Measurements from ENCODE around the gene ZNF730.
"Not testable (repeated sequence)": the region's sequence is repeated elsewhere in the genome, so short reads cannot be mapped to it uniquely, and the experiment has no call there.

Gene ZNF730

DNA sequence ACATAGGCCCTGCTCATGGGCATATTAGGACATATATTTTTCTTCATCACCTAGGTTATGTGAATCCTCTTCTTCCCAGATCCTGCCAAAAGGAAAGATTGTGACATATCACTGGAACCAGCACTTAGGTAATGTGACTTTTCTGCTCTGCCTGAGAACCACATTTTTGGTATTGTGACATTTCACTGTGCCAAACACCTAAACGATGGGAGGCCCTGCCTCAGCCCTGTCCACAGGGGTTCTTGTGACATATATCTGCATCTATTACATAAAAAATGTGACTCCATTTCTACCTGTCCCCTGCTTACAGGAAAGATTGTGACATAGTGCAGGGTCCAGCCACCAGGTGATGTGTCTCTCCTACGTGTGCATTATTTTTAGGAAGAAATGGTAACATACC lies 18.5 kb upstream of the ZNF730 start:
- TF ChIP-seq, protein P1, sequence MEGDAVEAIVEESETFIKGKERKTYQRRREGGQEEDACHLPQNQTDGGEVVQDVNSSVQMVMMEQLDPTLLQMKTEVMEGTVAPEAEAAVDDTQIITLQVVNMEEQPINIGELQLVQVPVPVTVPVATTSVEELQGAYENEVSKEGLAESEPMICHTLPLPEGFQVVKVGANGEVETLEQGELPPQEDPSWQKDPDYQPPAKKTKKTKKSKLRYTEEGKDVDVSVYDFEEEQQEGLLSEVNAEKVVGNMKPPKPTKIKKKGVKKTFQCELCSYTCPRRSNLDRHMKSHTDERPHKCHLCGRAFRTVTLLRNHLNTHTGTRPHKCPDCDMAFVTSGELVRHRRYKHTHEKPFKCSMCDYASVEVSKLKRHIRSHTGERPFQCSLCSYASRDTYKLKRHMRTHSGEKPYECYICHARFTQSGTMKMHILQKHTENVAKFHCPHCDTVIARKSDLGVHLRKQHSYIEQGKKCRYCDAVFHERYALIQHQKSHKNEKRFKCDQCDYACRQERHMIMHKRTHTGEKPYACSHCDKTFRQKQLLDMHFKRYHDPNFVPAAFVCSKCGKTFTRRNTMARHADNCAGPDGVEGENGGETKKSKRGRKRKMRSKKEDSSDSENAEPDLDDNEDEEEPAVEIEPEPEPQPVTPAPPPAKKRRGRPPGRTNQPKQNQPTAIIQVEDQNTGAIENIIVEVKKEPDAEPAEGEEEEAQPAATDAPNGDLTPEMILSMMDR (IDR thresholded peaks at IDR 0.05), result no peak
- DNase-seq (ENCODE audit: low spot score), result no peak
- Histone ChIP-seq H3K27ac (no peak overlapping the region), H3K4me3 (no peak overlapping the region)

DNA sequence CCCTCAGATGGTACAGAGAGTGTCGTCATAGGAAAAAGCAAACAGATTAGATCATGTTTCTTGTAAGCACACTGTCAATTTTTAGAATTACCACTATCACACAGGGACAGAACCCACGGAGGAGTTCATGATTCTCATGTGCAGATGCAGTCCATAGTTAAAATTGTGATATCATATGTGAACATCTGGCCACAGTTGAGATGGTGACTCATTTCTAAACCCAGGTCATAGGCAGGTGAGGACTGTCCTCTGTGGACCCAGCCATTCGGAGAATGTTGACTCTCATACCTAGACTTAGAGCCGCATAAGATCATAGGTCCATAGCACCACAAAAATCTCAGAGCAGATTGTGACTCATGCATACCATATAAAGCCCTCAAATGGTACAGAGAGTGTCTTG lies 17.8 kb upstream of the ZNF730 start:
- DNase-seq (ENCODE audit: low spot score), result no peak
- TF ChIP-seq, protein P1 (IDR thresholded peaks at IDR 0.05), result no peak
- no peak overlapping the region for H3K4me3 ChIP-seq
- H3K27ac ChIP-seq, result no peak overlapping the region

DNA sequence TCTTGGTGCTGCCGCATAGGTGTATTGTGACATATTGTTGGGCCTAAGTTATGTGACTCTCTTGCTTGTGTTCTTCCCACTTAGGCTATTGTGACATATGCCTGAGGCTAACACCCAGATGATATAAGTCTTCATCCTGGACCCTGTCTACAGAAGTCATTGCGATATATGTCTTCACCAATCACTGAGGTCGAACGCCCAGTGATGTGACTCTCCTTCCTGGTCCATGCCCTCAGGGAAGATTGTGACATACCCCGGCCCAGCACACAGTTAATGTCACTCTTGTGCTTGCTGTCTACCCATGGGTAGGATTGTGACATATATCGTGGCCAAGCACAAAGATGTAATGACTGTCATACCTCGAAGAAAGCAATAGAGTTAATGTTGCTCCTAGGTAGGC lies 16.9 kb upstream of the ZNF730 start:
- TF ChIP-seq, protein P1 (IDR thresholded peaks at IDR 0.05), result no peak
- no peak overlapping the region for H3K4me3 ChIP-seq
- no peak overlapping the region for H3K27ac ChIP-seq
- no peak for DNase-seq (ENCODE audit: low spot score)

DNA sequence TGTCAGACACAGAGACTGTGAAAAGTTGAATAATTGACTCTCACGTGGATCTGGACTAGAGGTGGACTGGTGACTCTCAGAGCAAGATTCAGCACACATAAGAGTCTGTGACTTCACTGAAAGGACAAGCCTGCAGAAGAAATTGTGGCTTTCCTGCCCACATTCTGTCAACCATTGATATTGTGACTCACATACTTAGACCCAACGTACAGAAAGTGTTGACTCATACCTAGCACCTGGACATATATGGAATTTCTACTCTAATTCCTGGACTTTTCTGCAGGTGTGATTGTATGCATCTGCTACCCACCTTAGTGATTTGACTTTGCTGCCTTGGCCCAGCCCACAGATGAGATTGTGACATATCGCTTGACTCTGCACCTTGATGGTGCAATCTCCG lies 15.6 kb upstream of the ZNF730 start:
- H3K4me3 ChIP-seq, result no peak overlapping the region
- H3K27ac ChIP-seq, result no peak overlapping the region
- DNase-seq (ENCODE audit: low spot score), result no peak
- TF ChIP-seq, protein P1 (IDR thresholded peaks at IDR 0.05), result no peak

DNA sequence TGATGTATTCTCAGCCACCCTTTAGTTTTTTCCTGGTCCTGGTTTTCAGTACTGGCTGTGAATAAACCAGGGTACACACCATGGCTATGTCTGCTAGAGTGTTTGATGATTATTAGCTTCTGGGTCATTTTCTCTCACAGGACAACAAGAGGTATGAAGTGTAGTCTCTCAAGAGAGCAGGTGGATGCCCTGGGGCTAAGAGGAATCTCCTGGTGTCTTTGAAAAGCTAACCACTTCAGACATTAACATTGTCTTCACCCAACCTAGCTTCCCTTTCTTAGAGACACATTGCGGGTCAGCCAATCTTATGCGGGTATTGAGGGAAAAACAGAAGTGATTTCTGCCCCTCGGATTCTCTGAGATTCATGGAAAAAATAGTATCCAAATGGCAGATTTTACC lies 1.6 kb downstream of the ZNF730 start:
- TF ChIP-seq, protein P1 (IDR thresholded peaks at IDR 0.05), result no peak
- DNase-seq (ENCODE audit: low spot score), result no peak
- Histone ChIP-seq H3K4me3 (no peak overlapping the region), H3K27ac (no peak overlapping the region)

DNA sequence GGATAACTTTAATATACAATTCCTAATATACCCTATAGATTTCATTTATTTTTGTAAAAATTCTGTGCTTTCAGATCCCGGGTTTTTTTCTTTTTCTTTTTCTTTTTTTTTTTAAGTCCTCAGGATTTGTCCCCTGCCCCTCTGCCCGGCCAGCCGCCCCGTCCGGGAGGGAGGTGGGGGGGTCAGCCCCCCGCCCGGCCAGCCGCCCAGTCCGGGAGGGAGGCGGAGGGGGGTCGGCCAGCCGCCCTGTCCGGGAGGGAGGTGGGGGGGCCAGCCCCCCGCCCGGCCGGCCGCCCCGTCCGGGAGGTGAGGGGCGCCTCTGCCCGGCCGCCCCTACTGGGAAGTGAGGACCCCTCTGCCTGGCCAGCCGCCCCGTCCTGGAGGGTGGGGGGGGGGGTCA lies 17.4 kb downstream of the ZNF730 start:
- not testable (repeated sequence) for H3K27ac ChIP-seq; DNase-seq (ENCODE audit: low spot score)

DNA sequence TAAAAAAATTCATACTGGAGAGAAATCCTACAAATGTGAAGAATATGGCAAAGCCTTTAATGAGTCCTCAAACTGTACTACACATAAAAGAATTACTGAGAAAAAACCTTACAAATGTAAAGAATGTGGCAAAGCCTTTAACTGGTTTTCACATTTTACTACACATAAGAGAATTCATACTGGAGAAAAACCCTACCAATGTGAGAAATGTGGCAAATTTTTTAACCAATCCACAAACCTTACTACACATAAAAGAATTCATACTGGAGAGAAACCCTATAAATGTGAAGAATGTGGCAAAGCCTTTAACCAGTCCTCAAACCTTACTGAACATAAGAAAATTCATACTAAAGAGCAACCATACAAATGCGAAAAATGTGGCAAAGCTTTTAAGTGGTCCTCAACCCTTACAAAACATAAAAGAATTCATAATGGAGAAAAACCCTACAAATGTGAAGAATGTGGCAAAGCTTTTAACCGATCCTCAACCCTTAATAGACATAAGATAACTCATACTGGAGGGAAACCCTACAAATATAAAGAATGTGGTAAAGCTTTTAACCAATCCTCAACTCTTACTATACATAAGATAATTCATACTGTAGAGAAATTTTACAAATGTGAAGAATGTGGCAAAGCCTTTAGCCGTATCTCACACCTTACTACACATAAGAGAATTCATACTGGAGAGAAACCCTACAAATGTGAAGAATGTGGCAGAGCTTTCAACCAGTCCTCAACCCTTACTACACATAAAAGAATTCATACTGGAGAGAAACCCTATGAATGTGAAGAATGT lies 29.0 kb downstream of the ZNF730 start:
- H3K4me3 ChIP-seq, result no peak overlapping the region
- H3K27ac ChIP-seq, result no peak overlapping the region
- no peak for DNase-seq (ENCODE audit: low spot score)
- TF ChIP-seq, protein P1 (IDR thresholded peaks at IDR 0.05), result no peak

More for the DNA sequence above, 17.4 kb downstream of the ZNF730 start:
- H3K4me3 ChIP-seq, result not testable (repeated sequence)
